ENCODE measurements around the gene ZNF438.

ZNF438 gene

GRCh38 chr10:31011017-31011664 is 20.5 kb downstream of the ZNF438 start:
- no peak for DNase-seq (ENCODE audit: low read depth in 2 of 2)

DNA sequence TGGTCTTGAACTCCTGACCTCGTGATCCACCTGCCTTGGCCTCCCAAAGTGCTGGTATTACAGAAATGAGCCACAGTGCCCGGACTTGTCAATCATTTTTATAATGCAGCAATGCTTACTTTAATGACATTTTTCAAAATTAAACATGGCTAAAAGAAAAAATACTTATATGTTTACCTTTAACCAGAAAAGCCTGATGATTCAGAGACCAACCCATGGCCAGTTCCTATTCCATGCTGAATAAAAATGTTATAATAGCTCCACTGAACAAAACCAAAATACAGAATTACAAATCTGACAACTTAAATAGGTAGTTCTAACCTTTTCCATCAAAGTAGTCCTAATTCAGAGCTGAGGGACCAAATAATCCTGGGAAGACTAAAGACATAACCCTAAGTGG is 21.6 kb downstream of the ZNF438 start:
- DNase-seq (ENCODE audit: low read depth in 2 of 2): no peak

- no peak for DNase-seq (ENCODE audit: low read depth in 2 of 2)
Observed at GRCh38 chr10:31005895-31006294, 25.8 kb downstream of the ZNF438 start.

DNA sequence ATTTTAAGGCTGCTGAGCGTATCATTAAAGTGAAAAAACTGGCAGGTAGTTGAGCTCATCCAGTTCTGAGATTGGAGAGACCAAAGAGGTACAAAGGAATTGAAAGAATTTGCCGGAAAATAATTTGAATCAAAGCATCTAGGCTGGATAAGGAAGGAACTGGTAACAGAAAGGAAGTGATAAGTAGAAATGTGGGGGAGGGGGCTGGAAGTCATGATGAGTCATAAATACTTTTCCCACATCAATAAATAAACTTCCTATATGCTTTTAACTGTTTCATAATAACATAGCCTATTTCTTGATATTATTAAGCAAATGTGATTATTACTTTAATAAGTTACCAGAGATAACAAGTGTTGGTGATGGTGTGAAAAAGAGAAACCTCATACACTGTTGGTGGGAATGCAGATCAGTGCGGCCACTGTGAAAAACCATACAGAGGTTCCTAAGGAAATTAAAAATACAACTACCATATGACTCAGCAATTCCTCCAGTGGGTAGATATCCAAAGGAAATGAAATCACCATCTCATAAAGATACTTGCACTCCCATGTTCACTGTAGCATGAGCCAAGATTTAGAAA is 27.0 kb downstream of the ZNF438 start:
- no peak for DNase-seq (ENCODE audit: low read depth in 2 of 2)

DNA sequence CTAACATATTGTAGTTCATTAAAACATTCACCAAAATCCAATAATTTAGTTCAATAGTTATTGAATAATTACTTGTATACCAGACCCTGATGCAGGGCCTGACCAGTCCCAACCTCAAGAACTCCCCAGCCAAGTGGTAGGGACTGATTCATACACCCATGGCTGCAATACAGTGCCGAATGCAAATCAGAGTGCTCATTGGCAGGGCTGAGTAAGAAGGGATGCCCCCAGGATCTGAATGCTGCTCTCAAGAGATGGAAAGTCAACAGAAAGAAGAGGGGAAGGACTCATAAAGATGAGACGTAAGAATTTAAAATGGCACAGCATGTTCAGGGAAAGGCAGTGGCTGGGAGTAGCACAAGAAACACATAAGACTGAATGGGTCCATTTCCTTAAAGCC is 29.9 kb downstream of the ZNF438 start:
- no peak for DNase-seq (ENCODE audit: low read depth in 2 of 2)

DNA sequence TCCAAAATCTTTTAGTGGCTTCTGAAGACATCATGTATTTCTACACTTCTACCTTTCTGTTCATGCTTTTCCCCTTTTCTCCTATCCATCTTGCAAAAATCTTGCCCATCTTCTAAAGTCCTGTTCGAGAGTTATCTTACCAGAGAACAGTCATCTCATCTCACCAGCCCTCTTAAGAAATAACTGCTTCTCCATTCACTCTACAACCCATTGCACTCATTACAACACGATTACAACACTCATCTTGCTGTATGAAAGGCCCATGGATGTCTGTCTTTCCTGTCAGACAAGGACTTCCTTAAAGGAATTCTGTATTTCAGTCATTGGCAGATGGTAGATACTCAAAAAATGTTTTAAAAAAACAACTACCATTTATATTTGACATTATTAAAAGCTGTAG is 30.8 kb downstream of the ZNF438 start:
- DNase-seq (ENCODE audit: low read depth in 2 of 2): no peak

DNA sequence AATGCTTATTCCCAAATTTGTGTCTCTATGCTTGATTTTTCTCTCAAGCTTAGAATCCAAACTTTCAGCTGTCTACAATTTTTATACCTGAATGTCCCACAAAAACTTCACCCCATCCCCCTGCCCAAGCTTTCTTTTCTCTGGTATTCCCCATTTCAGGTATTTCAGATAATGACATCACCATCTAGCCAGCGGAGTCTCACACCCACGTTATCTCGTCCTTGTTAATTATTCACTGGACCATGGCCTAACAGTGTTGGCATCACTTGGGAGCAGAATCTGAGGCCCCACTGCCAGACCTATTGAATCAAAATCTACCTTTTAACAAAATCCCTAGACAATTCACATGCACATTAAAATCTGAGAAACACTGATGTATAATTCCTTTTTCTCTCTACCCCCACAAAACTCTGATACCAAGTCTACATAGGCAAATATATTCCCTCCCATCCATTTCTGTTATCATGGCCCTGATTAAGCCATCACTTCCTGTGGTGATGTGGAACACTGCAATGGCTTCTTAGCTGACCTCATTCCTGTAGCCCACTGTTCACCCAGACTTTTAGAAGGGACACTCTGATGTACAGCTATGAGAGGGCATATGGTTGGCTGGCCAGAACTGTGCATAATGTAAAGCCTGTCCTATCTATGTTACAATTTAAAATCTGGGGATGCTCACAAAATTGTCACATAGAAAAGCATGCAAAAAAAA is 31.4 kb downstream of the ZNF438 start:
- DNase-seq (ENCODE audit: low read depth in 2 of 2): no peak

DNA sequence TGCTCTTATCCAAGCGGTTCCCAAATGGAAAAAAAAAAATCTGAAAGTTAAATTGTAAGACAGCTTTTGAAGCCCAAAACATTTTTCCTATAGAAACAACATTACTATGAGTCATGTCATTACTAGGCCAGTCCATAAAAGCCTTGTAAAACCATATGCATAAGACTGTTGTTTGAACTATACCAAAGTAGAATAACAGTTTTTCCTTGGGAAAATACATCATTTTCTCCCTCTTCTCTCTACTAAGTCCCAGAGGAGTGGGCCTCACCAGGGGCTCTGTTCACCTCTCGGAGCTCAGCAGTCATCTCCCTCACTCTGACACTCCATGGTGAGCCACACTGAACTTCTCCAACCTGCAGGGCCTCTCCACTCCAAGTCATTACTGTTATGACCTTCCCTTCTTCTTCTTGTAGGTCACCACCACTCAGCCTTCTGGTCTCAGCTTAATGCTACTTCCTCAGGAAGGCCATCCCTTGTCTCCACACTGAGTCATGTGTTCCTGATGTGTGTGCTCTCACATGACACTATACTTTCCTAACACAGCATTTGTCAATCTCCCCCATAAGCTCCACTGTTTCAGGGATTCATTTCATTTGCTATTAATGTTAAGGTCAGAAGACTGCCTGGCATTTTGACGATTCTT is 32.5 kb downstream of the ZNF438 start:
- no peak for DNase-seq (ENCODE audit: low read depth in 2 of 2)

- DNase-seq (ENCODE audit: low read depth in 2 of 2): no peak
Observed at GRCh38 chr10:30997536-30998235, 34.0 kb downstream of the ZNF438 start.

- no peak for DNase-seq (ENCODE audit: low read depth in 2 of 2)
Observed at GRCh38 chr10:30996481-30997005, 35.1 kb downstream of the ZNF438 start.

DNA sequence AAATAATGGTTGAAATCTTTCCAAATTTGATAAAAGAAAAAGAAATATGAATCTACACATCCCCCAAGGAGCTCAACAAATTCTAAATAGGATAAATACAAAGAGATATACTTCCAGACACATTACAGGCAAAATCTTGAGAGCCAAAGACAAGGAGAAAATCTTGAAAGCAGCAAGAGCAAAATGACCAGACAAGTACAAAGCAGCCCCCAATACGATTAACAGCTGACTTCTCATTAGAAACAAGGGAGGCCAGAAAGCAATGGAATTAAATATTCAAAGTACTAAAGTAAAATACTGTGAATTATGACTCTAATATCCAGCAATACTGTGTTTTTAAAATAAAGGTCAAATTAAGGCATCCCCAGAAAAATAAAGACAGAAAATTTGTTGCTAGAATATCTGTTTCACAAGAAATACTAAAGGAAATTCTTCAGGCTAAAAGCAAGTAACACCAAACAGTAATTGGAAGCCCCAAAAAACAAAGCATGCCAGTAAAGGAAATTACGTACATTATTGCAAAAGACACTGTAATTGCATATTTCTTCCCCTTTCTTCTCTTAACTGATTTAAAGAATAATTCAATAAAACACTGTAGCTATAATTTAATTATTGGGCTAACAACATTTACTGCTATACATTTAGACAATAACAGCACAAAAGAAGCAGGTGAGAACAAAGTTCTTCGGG is 36.4 kb downstream of the ZNF438 start:
- DNase-seq (ENCODE audit: low read depth in 2 of 2): no peak

DNA sequence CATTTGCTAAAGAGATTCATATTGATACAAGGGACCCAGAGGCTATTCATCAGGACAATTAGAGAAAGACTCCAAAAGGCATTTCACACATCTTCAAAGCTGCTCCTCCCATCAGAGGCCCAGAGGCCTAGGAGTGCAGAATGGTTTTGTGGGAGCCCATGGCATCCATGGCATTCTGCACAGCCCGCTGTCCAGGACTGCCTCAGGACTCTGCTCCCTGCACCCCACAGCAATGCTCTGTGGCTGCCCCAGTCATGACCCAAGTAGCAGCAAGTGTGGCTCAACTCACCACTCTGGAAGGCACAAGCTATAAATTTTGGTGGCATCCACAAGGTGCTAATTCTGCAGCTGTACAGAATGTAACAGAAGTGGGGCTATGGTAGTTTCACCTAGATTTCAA is 38.5 kb downstream of the ZNF438 start:
- no peak for DNase-seq (ENCODE audit: low read depth in 2 of 2)

- DNase-seq (ENCODE audit: low read depth in 2 of 2): no peak
Observed at GRCh38 chr10:30992681-30993080, 39.0 kb downstream of the ZNF438 start.

DNA sequence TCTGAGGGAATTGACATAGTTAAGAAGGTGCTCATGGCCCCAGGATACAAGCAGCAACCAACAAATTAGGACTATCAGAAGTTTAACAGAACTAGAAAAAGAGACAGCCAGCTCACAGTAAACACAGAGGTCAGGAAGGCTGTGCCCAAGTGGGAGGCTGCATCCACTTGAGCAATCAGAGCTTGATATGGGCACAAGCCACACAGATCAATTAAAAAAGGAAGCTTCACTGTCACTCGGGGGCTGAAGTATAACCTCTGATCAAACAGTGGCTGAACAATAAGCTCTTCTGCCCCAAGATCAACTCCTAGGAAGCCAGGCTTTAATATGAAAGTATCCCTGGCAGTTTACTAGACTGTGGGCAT is 40.0 kb downstream of the ZNF438 start:
- no peak for DNase-seq (ENCODE audit: low read depth in 2 of 2)

DNA sequence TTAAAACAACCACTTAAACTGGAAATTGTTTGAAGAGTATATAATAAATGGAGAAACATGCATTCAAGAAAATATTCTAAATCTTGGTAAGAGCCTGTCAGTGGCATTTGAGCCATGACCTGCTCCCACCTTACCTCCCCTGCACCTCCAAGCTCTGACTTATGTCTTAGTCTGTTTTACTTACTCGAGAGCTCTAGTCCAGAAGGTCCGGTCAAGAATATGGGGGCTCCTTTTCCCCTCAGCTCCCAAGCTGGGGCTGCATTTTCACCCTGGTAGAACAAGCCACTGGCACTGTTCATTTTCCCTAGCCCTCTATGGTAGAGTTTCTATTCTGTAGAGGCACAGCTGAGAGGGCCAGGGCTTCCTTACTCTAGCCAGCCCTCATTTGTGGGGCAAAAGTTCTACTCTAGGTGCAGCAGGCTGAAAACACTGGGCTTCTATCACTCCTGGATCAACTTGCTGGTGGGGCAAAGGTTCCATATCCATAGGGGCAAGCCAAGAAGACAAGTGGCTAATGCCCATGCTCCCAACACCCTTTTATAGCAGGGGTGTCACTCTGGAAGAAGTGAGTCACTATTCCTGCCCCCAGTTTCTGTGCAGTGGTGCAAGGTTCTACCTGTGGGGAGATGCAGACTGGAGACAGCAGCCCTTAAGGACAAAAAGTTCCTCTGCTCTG is 40.6 kb downstream of the ZNF438 start:
- no peak for DNase-seq (ENCODE audit: low read depth in 2 of 2)

DNA sequence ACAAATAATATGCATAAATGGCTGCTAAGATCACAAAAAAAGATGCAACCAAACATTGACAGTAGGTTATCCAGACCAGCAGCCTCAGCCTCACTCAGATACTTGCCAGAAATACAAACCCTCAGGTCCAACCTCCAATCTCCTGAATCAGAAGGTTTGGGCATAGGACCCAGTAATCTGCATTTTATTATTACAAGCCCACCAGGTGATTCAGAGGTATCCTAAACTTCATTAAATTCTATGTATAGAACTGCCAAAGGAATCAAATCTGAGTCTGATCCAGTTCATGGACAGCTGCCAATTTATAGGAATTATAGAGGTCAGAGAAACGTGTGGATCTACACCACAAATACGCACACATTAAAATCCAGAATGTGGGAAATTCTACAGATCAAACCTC is 41.3 kb downstream of the ZNF438 start:
- no peak for DNase-seq (ENCODE audit: low read depth in 2 of 2)

DNA sequence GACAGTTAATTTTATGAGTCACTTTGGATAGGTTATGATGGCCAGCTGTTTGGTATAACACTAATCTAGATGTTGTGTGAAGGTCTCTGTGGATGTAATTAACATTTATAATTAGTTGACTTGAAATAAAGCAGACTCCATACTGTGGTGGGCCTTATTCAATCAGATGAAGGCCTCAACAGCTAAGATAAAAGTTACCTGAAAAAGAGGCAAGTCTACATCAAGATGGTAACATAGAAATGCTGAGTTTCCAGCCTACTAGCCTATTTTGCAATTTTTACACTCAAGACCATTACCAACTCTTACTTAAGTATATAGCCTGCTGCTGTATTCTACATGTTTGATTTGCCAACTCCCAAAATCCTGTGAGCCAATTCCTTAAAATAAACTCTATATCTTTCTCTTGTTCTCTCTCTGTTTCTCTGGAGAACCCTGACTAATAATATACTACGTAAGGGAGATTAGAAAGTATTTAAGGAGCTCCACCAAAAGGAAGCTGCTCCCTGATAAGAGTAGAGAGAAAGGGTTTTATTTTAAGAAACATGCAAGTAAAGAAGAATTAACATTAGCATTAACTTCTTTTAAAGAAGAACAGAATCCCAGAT is 42.7 kb downstream of the ZNF438 start:
- no peak for DNase-seq (ENCODE audit: low read depth in 2 of 2)

DNA sequence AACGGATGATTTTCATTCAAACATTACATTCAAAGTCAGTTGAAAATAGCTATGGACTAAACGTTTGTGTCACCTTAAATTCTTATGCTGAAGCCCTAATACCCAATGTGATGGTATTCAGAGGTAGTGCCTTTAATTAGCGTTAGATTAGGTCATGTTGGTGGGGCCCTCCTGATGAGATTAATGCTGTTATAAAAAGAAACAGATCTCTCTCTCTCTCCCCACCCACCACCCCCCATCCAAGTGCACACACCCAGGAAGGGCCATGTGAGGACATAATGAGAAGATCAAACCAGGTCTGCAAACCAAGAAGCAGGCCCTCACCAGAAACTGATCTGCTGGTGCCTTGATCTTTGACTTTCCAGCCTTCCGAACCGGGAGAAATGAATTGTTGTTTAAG is 44.2 kb downstream of the ZNF438 start:
- DNase-seq (ENCODE audit: low read depth in 2 of 2): no peak

- no peak for DNase-seq (ENCODE audit: low read depth in 2 of 2)
Observed at GRCh38 chr10:30986053-30986555, 45.6 kb downstream of the ZNF438 start.

- no peak for DNase-seq (ENCODE audit: low read depth in 2 of 2)
Observed at GRCh38 chr10:30985512-30985911, 46.2 kb downstream of the ZNF438 start.
